Measurements from ENCODE around the gene PLXNB1. TPM values are rescaled to one million over a fixed set of nuclear protein-coding genes. Genes with fewer than 3 reads are reported as not detected.

The PLXNB1 gene
- total and polyA plus RNA-seq, 10 of the 15 experiments (the other 5 are each of a cell fraction or from before 2014, with no cell fraction given): 0.18 to 15.1 (median 5.3) TPM

DNA sequence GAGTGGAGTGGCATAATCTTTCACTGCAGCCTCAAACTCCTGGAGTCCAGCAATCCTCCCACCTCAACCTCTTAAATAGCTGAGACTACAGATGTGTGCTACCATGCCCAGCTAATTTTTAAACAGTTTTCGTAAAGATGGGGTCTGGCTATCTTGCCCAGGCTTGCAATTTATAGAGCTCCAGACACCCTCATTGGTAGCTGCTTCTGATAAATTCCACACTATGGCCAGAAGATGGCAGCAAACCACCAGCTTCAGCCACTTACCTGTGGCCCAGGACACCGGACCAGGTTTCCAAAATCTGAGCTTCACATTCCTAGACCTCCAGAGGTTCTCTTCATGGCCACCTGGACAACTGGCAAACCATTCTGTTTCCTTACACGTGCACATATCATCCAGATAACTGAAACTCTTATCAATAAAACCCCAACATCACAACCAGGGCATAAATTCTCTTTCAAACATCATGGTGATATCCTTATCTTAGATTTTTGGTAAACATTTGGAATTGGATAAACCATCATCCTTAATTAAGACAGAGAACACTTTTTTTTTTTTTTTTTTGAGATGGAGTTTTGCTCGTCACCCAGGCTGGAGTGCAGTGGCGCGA, 29.0 kb downstream of the PLXNB1 start (continued):
- TF ChIP-seq, protein P1, sequence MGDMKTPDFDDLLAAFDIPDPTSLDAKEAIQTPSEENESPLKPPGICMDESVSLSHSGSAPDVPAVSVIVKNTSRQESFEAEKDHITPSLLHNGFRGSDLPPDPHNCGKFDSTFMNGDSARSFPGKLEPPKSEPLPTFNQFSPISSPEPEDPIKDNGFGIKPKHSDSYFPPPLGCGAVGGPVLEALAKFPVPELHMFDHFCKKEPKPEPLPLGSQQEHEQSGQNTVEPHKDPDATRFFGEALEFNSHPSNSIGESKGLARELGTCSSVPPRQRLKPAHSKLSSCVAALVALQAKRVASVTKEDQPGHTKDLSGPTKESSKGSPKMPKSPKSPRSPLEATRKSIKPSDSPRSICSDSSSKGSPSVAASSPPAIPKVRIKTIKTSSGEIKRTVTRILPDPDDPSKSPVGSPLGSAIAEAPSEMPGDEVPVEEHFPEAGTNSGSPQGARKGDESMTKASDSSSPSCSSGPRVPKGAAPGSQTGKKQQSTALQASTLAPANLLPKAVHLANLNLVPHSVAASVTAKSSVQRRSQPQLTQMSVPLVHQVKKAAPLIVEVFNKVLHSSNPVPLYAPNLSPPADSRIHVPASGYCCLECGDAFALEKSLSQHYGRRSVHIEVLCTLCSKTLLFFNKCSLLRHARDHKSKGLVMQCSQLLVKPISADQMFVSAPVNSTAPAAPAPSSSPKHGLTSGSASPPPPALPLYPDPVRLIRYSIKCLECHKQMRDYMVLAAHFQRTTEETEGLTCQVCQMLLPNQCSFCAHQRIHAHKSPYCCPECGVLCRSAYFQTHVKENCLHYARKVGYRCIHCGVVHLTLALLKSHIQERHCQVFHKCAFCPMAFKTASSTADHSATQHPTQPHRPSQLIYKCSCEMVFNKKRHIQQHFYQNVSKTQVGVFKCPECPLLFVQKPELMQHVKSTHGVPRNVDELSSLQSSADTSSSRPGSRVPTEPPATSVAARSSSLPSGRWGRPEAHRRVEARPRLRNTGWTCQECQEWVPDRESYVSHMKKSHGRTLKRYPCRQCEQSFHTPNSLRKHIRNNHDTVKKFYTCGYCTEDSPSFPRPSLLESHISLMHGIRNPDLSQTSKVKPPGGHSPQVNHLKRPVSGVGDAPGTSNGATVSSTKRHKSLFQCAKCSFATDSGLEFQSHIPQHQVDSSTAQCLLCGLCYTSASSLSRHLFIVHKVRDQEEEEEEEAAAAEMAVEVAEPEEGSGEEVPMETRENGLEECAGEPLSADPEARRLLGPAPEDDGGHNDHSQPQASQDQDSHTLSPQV (IDR thresholded peaks at IDR 0.05): no peak
- TF ChIP-seq SMAD5 (IDR thresholded peaks at IDR 0.05; ENCODE audit: low read depth) (no peak), MYB (IDR thresholded peaks at IDR 0.05; ENCODE audit: borderline replicate concordance, low read depth, low read length) (no peak), ZBED1 (IDR thresholded peaks at IDR 0.05; ENCODE audit: borderline replicate concordance) (no peak), ZNF217 (IDR thresholded peaks at IDR 0.05) (no peak), RB1 (IDR thresholded peaks at IDR 0.05; ENCODE audit: borderline replicate concordance) (peak; percentile 55; the same call in 1 of the 2 replicates), POLR2AphosphoS5 (IDR thresholded peaks at IDR 0.05; ENCODE audit: low read length) (no peak), SMC3 (IDR thresholded peaks at IDR 0.05; ENCODE audit: borderline replicate concordance, low read length) (peak; percentile 88), PAX8 (IDR thresholded peaks at IDR 0.05) (no peak), JUND (IDR thresholded peaks at IDR 0.05; ENCODE audit: low read depth, low read length) (no peak), ZNF384 (IDR thresholded peaks at IDR 0.05; ENCODE audit: borderline replicate concordance, low read depth, low read length) (no peak), HDGF (IDR thresholded peaks at IDR 0.05) (no peak), EED (IDR thresholded peaks at IDR 0.05; ENCODE audit: low read depth) (no peak), SMARCA5 (IDR thresholded peaks at IDR 0.05) (peak; percentile 96), BACH1 (IDR thresholded peaks at IDR 0.05; ENCODE audit: borderline replicate concordance) (no peak; the same call in 1 of the 2 replicates), ESRRA (IDR thresholded peaks at IDR 0.05; ENCODE audit: low read length) (no peak), FOS (IDR thresholded peaks at IDR 0.05; ENCODE audit: borderline replicate concordance, extremely low read depth, insufficient read length) (no peak), MXI1 (IDR thresholded peaks at IDR 0.05; ENCODE audit: low read depth, low read length) (no peak), IRF4 (IDR thresholded peaks at IDR 0.05; ENCODE audit: low read depth, low read length) (0 out of 2 replicates have a peak, but pooled peaks have one; percentile 26), ATF7 (IDR thresholded peaks at IDR 0.05; ENCODE audit: low read depth) (no peak), NFYB (IDR thresholded peaks at IDR 0.05; ENCODE audit: insufficient read depth, low read depth, low read length) (no peak), NR2F1 (conservative IDR thresholded peaks at IDR 0.05) (no peak), CREM (IDR thresholded peaks at IDR 0.05; ENCODE audit: low read depth) (no peak), GATAD2B (conservative IDR thresholded peaks at IDR 0.05; ENCODE audit: low read depth) (no peak)
- TF ChIP-seq, protein P2, sequence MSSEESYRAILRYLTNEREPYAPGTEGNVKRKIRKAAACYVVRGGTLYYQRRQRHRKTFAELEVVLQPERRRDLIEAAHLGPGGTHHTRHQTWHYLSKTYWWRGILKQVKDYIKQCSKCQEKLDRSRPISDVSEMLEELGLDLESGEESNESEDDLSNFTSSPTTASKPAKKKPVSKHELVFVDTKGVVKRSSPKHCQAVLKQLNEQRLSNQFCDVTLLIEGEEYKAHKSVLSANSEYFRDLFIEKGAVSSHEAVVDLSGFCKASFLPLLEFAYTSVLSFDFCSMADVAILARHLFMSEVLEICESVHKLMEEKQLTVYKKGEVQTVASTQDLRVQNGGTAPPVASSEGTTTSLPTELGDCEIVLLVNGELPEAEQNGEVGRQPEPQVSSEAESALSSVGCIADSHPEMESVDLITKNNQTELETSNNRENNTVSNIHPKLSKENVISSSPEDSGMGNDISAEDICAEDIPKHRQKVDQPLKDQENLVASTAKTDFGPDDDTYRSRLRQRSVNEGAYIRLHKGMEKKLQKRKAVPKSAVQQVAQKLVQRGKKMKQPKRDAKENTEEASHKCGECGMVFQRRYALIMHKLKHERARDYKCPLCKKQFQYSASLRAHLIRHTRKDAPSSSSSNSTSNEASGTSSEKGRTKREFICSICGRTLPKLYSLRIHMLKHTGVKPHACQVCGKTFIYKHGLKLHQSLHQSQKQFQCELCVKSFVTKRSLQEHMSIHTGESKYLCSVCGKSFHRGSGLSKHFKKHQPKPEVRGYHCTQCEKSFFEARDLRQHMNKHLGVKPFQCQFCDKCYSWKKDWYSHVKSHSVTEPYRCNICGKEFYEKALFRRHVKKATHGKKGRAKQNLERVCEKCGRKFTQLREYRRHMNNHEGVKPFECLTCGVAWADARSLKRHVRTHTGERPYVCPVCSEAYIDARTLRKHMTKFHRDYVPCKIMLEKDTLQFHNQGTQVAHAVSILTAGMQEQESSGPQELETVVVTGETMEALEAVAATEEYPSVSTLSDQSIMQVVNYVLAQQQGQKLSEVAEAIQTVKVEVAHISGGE (CRISPR knock-in tag; IDR thresholded peaks at IDR 0.05): no peak
- TF ChIP-seq, protein P3, sequence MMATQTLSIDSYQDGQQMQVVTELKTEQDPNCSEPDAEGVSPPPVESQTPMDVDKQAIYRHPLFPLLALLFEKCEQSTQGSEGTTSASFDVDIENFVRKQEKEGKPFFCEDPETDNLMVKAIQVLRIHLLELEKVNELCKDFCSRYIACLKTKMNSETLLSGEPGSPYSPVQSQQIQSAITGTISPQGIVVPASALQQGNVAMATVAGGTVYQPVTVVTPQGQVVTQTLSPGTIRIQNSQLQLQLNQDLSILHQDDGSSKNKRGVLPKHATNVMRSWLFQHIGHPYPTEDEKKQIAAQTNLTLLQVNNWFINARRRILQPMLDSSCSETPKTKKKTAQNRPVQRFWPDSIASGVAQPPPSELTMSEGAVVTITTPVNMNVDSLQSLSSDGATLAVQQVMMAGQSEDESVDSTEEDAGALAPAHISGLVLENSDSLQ (IDR thresholded peaks at IDR 0.05): no peak
